HG03457 (cell line): ENCODE measurements around the gene C2CD4D.

Experiments used
- ATAC-seq: cut with Tn5 transposase; IDR thresholded peaks from one replicate; pipeline ENCODE4 v1.9.1; 2021; ENCODE audit warnings: moderate number of reproducible peaks; ENCODE audit not compliant: unreplicated experiment

C2CD4D gene

GRCh38 chr1:151815716-151816327, 23.8 kb downstream of the C2CD4D start:
- ATAC-seq, result no peak

- ATAC-seq, result no peak
Measured at GRCh38 chr1:151814971-151815545, 24.6 kb downstream of the C2CD4D start.

- no peak for ATAC-seq
Measured at GRCh38 chr1:151814426-151814825, 25.2 kb downstream of the C2CD4D start.

- ATAC-seq, result no peak
Measured at GRCh38 chr1:151813271-151813977, 26.2 kb downstream of the C2CD4D start.

- ATAC-seq, result no peak
Measured at GRCh38 chr1:151811181-151811580, 28.4 kb downstream of the C2CD4D start.

GRCh38 chr1:151809985-151810556, 29.5 kb downstream of the C2CD4D start:
- no peak for ATAC-seq

GRCh38 chr1:151809290-151809984, 30.2 kb downstream of the C2CD4D start:
- ATAC-seq, result no peak

GRCh38 chr1:151807766-151808165, 31.9 kb downstream of the C2CD4D start:
- no peak for ATAC-seq

- ATAC-seq, result no peak
Measured at GRCh38 chr1:151807131-151807530, 32.5 kb downstream of the C2CD4D start.

- ATAC-seq, result no peak
Measured at GRCh38 chr1:151806170-151806569, 33.5 kb downstream of the C2CD4D start.

- no peak for ATAC-seq
Measured at GRCh38 chr1:151805066-151805820, 34.4 kb downstream of the C2CD4D start, which contains the start of gene LINGO4. TSS of gene LINGO4 (minus strand) at chr1:151805419. CDS start at chr1:151802704, 2,715 bp downstream.

- ATAC-seq, result no peak
Measured at GRCh38 chr1:151803915-151804314, 35.7 kb downstream of the C2CD4D start.

- no peak for ATAC-seq
Measured at GRCh38 chr1:151803164-151803563, 36.5 kb downstream of the C2CD4D start.

GRCh38 chr1:151802372-151802771, 37.2 kb downstream of the C2CD4D start:
- no peak for ATAC-seq

GRCh38 chr1:151801846-151802245, 37.8 kb downstream of the C2CD4D start:
- no peak for ATAC-seq

GRCh38 chr1:151801310-151801820, 38.3 kb downstream of the C2CD4D start:
- no peak for ATAC-seq

- ATAC-seq, result no peak
Measured at GRCh38 chr1:151800830-151801229, 38.8 kb downstream of the C2CD4D start.

GRCh38 chr1:151799179-151800022, 40.2 kb downstream of the C2CD4D start:
- no peak for ATAC-seq

- ATAC-seq, result no peak
Measured at GRCh38 chr1:151798571-151798970, 41.0 kb downstream of the C2CD4D start.
